Muscle layer of colon (tissue), 2 donors: Measurements from ENCODE around the gene PRR12.

Experiments used
- H3K27ac ChIP-seq: one replicate; pipeline ENCODE4 v1.7.0; 2013; ENCODE audit warnings: low read depth, mild to moderate bottlenecking, low read length, moderate library complexity
- H3K27me3 ChIP-seq, 2 donors: one replicate each; pipeline ENCODE4 v1.7.0; 2013; ENCODE audit warnings: low read length in 2 of 2, mild to moderate bottlenecking in 2 of 2; ENCODE audit not compliant: insufficient read depth in 2 of 2, control insufficient read depth in 1 of 2
- H3K36me3 ChIP-seq: one replicate; pipeline ENCODE4 v1.7.0; 2013; ENCODE audit warnings: mild to moderate bottlenecking, low read length; ENCODE audit not compliant: insufficient read depth
- H3K4me1 ChIP-seq: one replicate; pipeline ENCODE4 v1.7.0; 2013; ENCODE audit warnings: mild to moderate bottlenecking, low read length; ENCODE audit not compliant: insufficient read depth
- H3K4me3 ChIP-seq, 2 donors: one replicate each; pipeline ENCODE4 v1.7.0; 2013; ENCODE audit warnings: low read length in 2 of 2, low read depth in 1 of 2, mild to moderate bottlenecking in 1 of 2, moderate library complexity in 1 of 2
- H3K9ac ChIP-seq: one replicate; pipeline ENCODE4 v1.7.0; 2013; ENCODE audit warnings: low read length
- H3K9me3 ChIP-seq: one replicate; pipeline ENCODE4 v1.7.0; 2013; ENCODE audit warnings: mild to moderate bottlenecking, low read length
- donor health status: abdominal sarcoma.
- donor health status: Adenocarcinoma of cecum.

The PRR12 gene

GRCh38 chr19:49590971-49591730 is at the start of gene PRR12:
Gene PRR12, plus strand, starts transcription at chr19:49591182. Its CDS starts 473 bp downstream, at chr19:49591655.
- H3K36me3 ChIP-seq, result peaks cover 10% of the 10 kb centered on the region
- H3K9ac ChIP-seq, result peak within 1 kb of the TSS; percentile 65
- no peaks in the 10 kb centered on the region for H3K27me3 ChIP-seq
- H3K4me1 ChIP-seq, result peaks cover 19% of the 10 kb centered on the region
- peak within 1 kb of the TSS; percentile 96 for H3K27ac ChIP-seq
- H3K9me3 ChIP-seq, result no peaks in the 10 kb centered on the region
- peak within 1 kb of the TSS; percentile 55 to 84 for H3K4me3 ChIP-seq

GRCh38 chr19:49541914-49542313 is 49.1 kb upstream of the PRR12 start:
- H3K4me3 ChIP-seq, result no peak overlapping the region
- H3K36me3 ChIP-seq, result peaks cover 15% of the 10 kb centered on the region
- peaks cover 3% of the 10 kb centered on the region for H3K4me1 ChIP-seq
- no peak overlapping the region for H3K27ac ChIP-seq
- H3K9me3 ChIP-seq, result no peaks in the 10 kb centered on the region
- H3K27me3 ChIP-seq, result no peaks in the 10 kb centered on the region
- no peak overlapping the region for H3K9ac ChIP-seq

GRCh38 chr19:49542446-49542845 is 48.5 kb upstream of the PRR12 start:
- no peak overlapping the region for H3K4me3 ChIP-seq
- no peak overlapping the region for H3K27ac ChIP-seq
- no peak overlapping the region for H3K9ac ChIP-seq
- H3K36me3 ChIP-seq, result peaks cover 15% of the 10 kb centered on the region
- H3K27me3 ChIP-seq, result no peaks in the 10 kb centered on the region
- peaks cover 4% of the 10 kb centered on the region for H3K4me1 ChIP-seq
- H3K9me3 ChIP-seq, result no peaks in the 10 kb centered on the region

GRCh38 chr19:49543032-49543431 is 48.0 kb upstream of the PRR12 start:
- Histone ChIP-seq H3K9ac (no peak overlapping the region), H3K9me3 (no peaks in the 10 kb centered on the region), H3K27ac (no peak overlapping the region), H3K4me3 (no peak overlapping the region), H3K36me3 (peaks cover 15% of the 10 kb centered on the region), H3K4me1 (peaks cover 4% of the 10 kb centered on the region), H3K27me3 (no peaks in the 10 kb centered on the region)

GRCh38 chr19:49544154-49544553 is 46.8 kb upstream of the PRR12 start:
- Histone ChIP-seq H3K9me3 (no peaks in the 10 kb centered on the region), H3K36me3 (peaks cover 7% of the 10 kb centered on the region)

GRCh38 chr19:49546825-49547565 is 44.0 kb upstream of the PRR12 start:
- peaks cover 4% of the 10 kb centered on the region for H3K4me1 ChIP-seq
- no peaks in the 10 kb centered on the region for H3K27me3 ChIP-seq
- no peak overlapping the region for H3K4me3 ChIP-seq
- H3K9me3 ChIP-seq, result no peaks in the 10 kb centered on the region
- H3K36me3 ChIP-seq, result peaks cover 5% of the 10 kb centered on the region
- H3K27ac ChIP-seq, result no peak overlapping the region
- H3K9ac ChIP-seq, result no peak overlapping the region

More at GRCh38 chr19:49544154-49544553, 46.8 kb upstream of the PRR12 start:
- Histone ChIP-seq H3K27ac (no peak overlapping the region), H3K9ac (no peak overlapping the region), H3K27me3 (no peaks in the 10 kb centered on the region), H3K4me1 (peaks cover 4% of the 10 kb centered on the region), H3K4me3 (no peak overlapping the region)

GRCh38 chr19:49549045-49549444 is 41.9 kb upstream of the PRR12 start:
- Histone ChIP-seq H3K9ac (no peak overlapping the region), H3K36me3 (no peaks in the 10 kb centered on the region), H3K27ac (no peak overlapping the region), H3K4me1 (peaks cover 4% of the 10 kb centered on the region), H3K27me3 (no peaks in the 10 kb centered on the region), H3K4me3 (no peak overlapping the region), H3K9me3 (no peaks in the 10 kb centered on the region)

GRCh38 chr19:49551531-49551930 is 39.5 kb upstream of the PRR12 start:
- Histone ChIP-seq H3K36me3 (no peaks in the 10 kb centered on the region), H3K4me1 (peaks cover 6% of the 10 kb centered on the region), H3K9ac (no peak overlapping the region), H3K27me3 (no peaks in the 10 kb centered on the region), H3K4me3 (no peak overlapping the region), H3K9me3 (no peaks in the 10 kb centered on the region), H3K27ac (no peak overlapping the region)

- Histone ChIP-seq H3K27ac (no peak overlapping the region), H3K4me3 (no peak overlapping the region), H3K27me3 (no peaks in the 10 kb centered on the region), H3K9me3 (no peaks in the 10 kb centered on the region), H3K9ac (no peak overlapping the region), H3K4me1 (peaks cover 3% of the 10 kb centered on the region), H3K36me3 (peaks cover 8% of the 10 kb centered on the region)
Observed at GRCh38 chr19:49552749-49553148, 38.2 kb upstream of the PRR12 start.

- peaks cover 13% of the 10 kb centered on the region for H3K36me3 ChIP-seq
- H3K4me1 ChIP-seq, result peaks cover 3% of the 10 kb centered on the region
- no peaks in the 10 kb centered on the region for H3K27me3 ChIP-seq
- no peaks in the 10 kb centered on the region for H3K9me3 ChIP-seq
- no peak overlapping the region for H3K4me3 ChIP-seq
- no peak overlapping the region for H3K27ac ChIP-seq
- H3K9ac ChIP-seq, result no peak overlapping the region
Observed at GRCh38 chr19:49553451-49554271, 37.3 kb upstream of the PRR12 start.

- no peaks in the 10 kb centered on the region for H3K9me3 ChIP-seq
- H3K27ac ChIP-seq, result no peak overlapping the region
- no peaks in the 10 kb centered on the region for H3K27me3 ChIP-seq
- peaks cover 3% of the 10 kb centered on the region for H3K4me1 ChIP-seq
- H3K9ac ChIP-seq, result no peak overlapping the region
- no peak overlapping the region for H3K4me3 ChIP-seq
- H3K36me3 ChIP-seq, result peaks cover 24% of the 10 kb centered on the region
Observed at GRCh38 chr19:49554701-49555181, 36.2 kb upstream of the PRR12 start.
